NCI-H1930 (cell line): Measurements from ENCODE around the gene CPA4.

Experiments
- DNase-seq, 2 experiments: peaks; one replicate each; lab custom pipeline; 2025; lab: John Stamatoyannopoulos, UW

The CPA4 gene

DNA sequence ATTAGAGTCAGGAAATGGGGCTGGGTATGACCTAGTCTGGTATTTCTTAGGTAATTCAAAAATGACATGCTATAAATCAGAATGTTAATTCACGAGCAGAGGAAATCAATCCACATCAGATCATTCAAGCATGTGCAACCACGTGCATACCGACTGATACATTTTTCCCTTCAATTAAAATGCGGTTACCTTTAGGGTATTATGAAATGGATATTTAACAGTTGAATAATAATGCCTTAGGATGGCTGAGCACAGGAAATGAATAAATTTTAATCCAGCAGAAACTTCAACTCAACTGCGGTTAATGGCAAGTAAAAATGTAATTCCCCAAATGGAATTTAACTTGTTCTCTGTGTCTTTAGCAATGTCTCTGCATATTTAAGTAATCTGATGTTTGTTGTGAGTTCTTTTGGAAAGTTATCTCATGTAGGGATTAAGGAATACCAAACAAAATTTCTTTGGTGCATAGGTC is 17.1 kb upstream of the CPA4 start:
- DNase-seq, result no peak

GRCh38 chr7:130276796-130277762 is 15.9 kb upstream of the CPA4 start:
- peak in 1 of 2 experiments; percentile 16 for DNase-seq

GRCh38 chr7:130277763-130278643 is 15.0 kb upstream of the CPA4 start:
- DNase-seq, result no peak

DNA sequence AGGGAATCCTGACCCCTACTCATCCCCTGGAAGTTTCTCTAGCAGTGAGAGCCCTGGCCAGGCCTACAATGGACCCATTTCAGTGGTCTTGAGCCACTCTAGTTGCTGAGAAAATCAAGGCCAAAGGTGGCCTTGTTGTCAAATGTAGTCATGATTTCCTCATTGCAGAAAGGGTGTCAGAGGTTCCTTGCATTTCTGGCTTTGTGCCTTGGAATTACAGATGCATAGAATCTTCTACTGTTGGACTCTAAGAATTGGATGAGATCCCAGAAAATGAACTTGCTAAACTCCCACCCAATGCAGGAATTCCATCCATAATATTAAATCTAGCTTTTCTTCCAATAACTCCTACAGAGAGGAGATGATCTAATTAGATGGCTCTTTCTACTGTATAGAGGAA is 14.1 kb upstream of the CPA4 start:
- DNase-seq, result no peak

DNA sequence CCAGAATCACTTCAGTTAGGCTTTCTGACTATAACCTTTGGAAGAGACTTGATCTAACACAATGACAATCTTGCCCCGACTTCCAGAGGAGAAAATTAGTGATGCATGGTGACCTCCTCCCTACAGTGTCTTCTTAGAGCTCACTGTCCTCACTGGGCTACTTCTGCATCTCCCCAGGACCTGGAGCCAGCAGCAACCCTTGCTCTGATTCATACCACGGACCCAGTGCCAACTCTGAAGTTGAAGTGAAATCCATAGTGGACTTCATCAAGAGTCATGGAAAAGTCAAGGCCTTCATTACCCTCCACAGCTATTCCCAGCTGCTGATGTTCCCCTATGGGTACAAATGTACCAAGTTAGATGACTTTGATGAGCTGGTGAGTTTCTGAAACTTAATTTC is 13.7 kb upstream of the CPA4 start:
- no peak for DNase-seq

DNA sequence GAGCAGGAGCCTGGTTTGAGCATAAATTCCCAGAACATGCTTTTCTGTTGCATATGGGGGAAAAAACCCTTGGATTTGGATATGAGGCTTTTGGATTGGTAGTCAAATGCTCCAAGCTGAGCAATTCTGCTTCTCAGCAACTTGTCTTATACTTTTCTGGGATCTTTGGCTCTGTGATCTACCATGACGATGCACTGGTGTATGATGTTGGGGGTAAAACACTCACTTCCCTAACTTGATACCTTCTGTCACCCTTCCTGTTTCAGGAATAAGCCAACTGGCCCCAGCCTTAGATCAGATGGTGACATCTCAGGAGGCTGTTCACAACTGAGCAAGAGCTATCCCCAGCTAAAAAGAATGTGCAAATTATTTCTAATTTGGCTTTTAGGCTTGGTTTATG is 13.1 kb upstream of the CPA4 start:
- DNase-seq, result no peak

GRCh38 chr7:130281260-130281659 is 11.7 kb upstream of the CPA4 start:
- DNase-seq, result no peak

GRCh38 chr7:130286881-130287280 is 6.1 kb upstream of the CPA4 start:
- DNase-seq, result no peak

DNA sequence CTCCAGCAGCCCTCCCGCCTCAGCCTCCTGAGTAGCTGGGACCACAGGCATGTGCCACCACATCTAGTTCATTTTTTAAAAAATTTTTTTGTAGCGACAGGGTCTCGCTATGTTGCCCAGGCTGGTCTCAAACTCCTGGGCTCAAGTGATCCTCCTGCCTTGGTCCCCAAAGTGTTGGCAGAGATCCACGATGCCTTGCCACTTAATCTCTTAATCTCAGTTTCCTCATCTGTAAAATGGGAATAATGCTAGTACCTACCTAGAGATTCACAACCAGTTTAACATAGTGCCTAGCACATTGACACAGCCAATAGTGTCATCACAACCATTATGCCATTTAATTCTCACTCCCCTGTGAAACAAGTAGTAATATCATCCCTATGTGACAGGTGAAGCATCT is 4.8 kb upstream of the CPA4 start:
- no peak for DNase-seq

GRCh38 chr7:130288829-130289228 is 4.1 kb upstream of the CPA4 start:
- DNase-seq, result no peak

DNA sequence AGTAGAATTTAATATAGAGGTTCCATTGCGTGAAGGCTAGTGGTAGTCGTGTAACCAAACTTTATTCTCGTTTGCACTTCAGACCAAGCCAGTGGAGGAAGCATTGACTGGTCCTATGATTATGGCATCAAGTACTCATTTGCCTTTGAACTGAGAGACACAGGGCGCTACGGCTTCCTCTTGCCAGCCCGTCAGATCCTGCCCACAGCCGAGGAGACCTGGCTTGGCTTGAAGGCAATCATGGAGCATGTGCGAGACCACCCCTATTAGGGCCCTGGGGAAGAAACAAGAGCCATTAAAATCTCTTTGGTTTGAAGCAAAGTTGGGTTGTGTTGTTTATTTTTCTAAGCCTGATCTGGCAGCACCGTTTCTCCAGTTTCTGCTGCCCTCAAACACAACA is 3.5 kb upstream of the CPA4 start:
- DNase-seq, result no peak

- no peak for DNase-seq
Observed at GRCh38 chr7:130290745-130291144, 2.2 kb upstream of the CPA4 start.

DNA sequence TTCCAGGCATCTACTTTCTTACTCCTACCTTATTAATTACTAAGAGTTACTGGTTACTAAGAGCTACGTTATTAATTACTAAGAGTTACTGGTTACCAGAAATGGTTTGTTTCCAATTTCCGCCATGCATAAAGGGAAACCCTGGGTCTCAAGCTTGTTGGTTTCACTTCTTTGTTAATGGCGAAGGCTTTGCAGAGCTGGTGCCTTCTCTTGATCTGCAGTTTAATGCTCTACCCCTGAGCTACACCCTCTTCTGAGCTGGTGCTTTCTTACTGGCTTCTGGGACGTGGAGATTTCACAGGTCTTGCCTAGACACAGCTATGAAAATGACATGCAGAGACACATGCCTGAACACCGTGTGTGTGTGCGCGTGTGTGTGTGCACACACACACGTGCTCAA is 560 bp downstream of the CPA4 start:
- DNase-seq, result no peak

DNA sequence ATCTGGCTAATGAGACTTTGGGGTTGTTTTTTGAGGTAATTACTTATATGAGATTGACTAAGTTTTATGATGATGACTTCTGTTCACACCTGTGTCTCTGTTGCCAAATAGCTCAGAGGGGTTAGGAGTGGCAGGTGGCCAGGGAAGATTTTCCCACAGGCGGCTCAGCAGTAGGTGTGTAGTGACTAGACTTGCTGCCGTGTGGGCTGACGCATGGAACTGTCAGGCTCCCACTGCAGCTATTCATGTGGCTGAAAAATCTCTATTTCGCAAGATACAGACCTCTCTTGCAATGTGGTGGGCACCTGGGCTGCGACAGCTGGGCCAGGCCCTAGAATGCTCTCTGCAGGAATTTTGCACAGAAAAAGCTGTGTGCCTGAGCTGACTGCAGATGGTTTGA is 1.4 kb downstream of the CPA4 start:
- DNase-seq, result no peak

DNA sequence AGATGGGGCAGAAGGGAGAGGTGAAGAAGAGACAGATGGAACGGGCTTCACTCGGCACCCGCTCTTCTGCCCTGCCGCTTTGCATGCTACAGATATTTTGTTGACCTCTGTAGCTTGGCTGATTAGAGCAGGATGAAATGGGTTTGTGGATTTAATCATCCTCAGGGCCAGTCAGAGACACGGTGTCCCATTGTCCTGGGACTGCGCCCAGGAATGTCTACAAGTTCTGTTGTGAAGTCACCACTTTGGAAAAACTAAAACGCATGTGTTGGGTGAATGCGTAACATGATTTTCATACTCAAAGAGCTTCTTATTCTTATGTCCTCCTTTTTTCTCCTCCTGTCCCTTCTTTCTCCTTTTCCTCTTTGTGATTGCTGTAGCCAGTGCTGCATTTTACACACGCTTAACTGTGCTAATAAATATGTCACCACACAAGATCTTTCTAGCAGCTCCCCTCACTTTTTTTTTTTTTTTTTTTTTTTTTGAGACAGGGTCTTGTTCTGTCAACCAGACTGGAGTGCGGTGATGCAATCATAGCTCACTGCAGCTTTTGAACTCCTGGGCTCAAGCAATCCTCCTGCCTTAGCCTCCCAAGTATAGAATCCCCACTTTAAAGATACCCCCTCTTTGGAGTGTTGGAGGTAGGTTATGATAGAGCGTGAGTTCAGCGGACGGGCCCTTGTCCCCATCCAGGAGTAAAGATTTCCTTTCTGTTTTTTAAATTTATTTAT is 3.4 kb downstream of the CPA4 start:
- DNase-seq, result no peak

DNA sequence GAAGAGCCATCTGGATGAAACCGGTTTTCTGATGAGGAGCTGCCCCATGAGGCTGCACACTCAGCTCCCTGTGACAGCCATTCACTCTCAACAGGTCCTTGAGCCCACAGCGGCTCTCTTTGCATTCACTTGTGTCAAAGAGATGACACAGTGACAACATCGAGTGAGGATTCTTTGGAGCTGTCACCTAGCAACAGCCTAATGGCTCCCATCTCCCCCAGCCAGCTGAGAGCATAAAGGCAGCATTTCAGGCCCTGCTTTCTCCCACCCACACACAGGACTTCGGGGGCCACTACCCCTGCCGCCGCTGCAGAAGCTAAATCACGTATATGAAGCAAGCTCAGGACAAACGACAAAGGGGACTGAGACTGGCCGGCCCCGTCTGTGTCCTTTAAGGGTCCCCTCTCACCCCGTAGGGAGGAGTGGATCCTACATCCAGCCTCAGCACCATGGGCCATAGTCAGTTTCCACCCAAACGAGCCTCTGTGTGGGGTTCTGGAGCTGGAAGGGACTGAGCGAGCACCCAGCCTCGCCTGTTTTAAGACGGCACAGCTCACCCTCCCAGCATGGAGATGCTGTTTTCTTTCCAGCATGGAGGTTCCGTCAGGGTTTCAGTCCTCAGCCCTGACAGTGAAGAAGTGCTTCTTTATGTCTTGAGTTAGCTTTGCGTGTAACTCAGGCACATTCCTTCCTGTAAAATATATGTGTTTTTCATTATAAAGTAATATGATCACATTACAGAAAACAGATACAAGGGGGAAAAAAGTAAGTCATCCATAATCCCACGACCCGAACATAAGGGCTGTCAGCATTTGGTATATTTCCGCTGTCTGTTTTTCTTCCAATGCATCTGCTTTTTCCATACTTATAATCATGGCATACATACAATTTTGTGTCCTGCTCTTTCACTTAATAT is 4.9 kb downstream of the CPA4 start:
- DNase-seq, result peak; percentile 12 to 35

- no peak for DNase-seq
Observed at GRCh38 chr7:130298544-130299326, 5.8 kb downstream of the CPA4 start.

DNA sequence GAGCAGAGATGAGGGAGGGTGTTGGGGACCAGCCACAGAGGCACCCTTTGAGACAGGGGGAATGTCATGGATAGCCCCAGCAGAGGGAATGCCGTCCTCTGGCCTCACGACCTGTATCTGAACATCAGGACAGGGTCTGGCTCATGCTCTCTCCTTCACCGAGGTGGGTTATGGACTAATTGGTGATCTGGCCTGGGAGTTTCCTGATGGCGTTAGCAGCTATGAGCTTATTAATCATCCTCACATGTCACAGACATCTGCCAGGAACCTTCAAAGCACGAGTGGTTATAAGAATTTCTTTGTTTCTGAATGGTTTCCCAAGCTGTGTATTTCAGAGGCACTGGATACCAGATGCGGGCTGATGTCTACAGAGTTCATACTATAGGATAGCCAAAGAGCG is 6.9 kb downstream of the CPA4 start:
- no peak for DNase-seq

- no peak for DNase-seq
Observed at GRCh38 chr7:130301501-130302020, 8.6 kb downstream of the CPA4 start.

DNA sequence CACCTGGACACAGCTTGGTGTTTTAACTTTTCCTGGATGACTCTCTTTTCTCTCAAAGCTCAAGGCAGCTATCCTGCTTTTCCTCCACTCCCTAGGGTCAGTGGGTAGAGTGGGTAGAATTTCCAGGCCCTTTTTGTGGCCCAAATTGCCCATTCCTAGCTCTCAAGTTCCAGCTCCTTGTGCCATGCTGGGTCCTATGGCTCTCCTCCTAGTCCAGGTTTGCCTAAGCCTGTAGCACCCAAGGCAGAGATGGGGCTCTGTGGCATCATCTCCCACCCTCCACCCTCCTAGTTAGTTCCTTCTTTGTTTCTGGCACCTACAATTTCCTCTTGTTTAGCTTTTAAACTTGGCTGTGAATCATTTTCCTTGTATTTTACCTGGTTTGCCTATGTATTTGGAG is 9.7 kb downstream of the CPA4 start:
- DNase-seq, result no peak
